Measurements from ENCODE around the gene RGS11. TPM values are rescaled to one million over a fixed set of nuclear protein-coding genes. Genes with fewer than 3 reads are reported as not detected.

The RGS11 gene
- total RNA-seq, result not detected

- no peaks in the 10 kb centered on the region for H3K27me3 Mint-ChIP-seq
- no peak for DNase-seq (ENCODE audit: low spot score)
- ATAC-seq, result no peak
- no peaks in the 10 kb centered on the region for H3K36me3 Mint-ChIP-seq
- peaks cover 6 to 7% of the 10 kb centered on the region in 2 donors for H3K4me1 Mint-ChIP-seq (ENCODE audit: low read depth in 2 of 2)
- H3K27ac Mint-ChIP-seq, result no peak within 1 kb of the TSS
- no peaks in the 10 kb centered on the region for H3K9me3 Mint-ChIP-seq
- H3K4me3 Mint-ChIP-seq, result peak within 1 kb of the TSS; percentile 42
Measured at GRCh38 chr16:275786-276232, at the start of gene RGS11. RGS11 (minus strand) TSS chr16:275944; CDS start chr16:275911, 33 bp downstream.

GRCh38 chr16:324451-325334 lies 48.9 kb upstream of the RGS11 start:
- H3K27ac Mint-ChIP-seq, result peak overlapping the region; percentile 29 to 59
- no peaks in the 10 kb centered on the region for H3K9me3 Mint-ChIP-seq
- no peaks in the 10 kb centered on the region for H3K36me3 Mint-ChIP-seq
- ATAC-seq, result peak; percentile 51 to 58
- no peaks in the 10 kb centered on the region for H3K27me3 Mint-ChIP-seq
- peak overlapping the region; percentile 79 for H3K4me3 Mint-ChIP-seq
- peak; percentile 75 for DNase-seq (ENCODE audit: low spot score)
- peaks cover 39 to 50% of the 10 kb centered on the region in 2 donors for H3K4me1 Mint-ChIP-seq (ENCODE audit: low read depth in 2 of 2)

GRCh38 chr16:324201-324450 lies 48.4 kb upstream of the RGS11 start:
- H3K36me3 Mint-ChIP-seq, result no peaks in the 10 kb centered on the region
- ATAC-seq (no peak), DNase-seq (ENCODE audit: low spot score) (no peak)
- H3K4me1 Mint-ChIP-seq (ENCODE audit: low read depth in 2 of 2), result peaks cover 45 to 55% of the 10 kb centered on the region in 2 donors
- peak overlapping the region; percentile 79 for H3K4me3 Mint-ChIP-seq
- peak overlapping the region; percentile 29 to 59 for H3K27ac Mint-ChIP-seq
- H3K27me3 Mint-ChIP-seq, result no peaks in the 10 kb centered on the region
- H3K9me3 Mint-ChIP-seq, result no peaks in the 10 kb centered on the region

- Mint-ChIP-seq H3K4me3 (no peak overlapping the region), H3K27ac (peak overlapping the region; percentile 9 to 42), H3K27me3 (no peaks in the 10 kb centered on the region), H3K4me1 (ENCODE audit: low read depth in 2 of 2) (peaks cover 52 to 67% of the 10 kb centered on the region in 2 donors), H3K9me3 (no peaks in the 10 kb centered on the region), H3K36me3 (no peaks in the 10 kb centered on the region)
- DNase-seq (ENCODE audit: low spot score) (no peak), ATAC-seq (no peak)
Measured at GRCh38 chr16:322476-323143, 46.9 kb upstream of the RGS11 start.

GRCh38 chr16:321532-321931 lies 45.8 kb upstream of the RGS11 start:
- Mint-ChIP-seq H3K27me3 (no peaks in the 10 kb centered on the region), H3K4me3 (no peak overlapping the region), H3K36me3 (no peaks in the 10 kb centered on the region), H3K4me1 (ENCODE audit: low read depth in 2 of 2) (peaks cover 50 to 67% of the 10 kb centered on the region in 2 donors), H3K9me3 (no peaks in the 10 kb centered on the region), H3K27ac (no peak overlapping the region)
- no peak for ATAC-seq
- no peak for DNase-seq (ENCODE audit: low spot score)

GRCh38 chr16:320206-320605 lies 44.5 kb upstream of the RGS11 start:
- Mint-ChIP-seq H3K4me3 (peak overlapping the region; percentile 24), H3K27me3 (no peaks in the 10 kb centered on the region), H3K9me3 (no peaks in the 10 kb centered on the region), H3K27ac (peak overlapping the region; percentile 3 to 25), H3K4me1 (ENCODE audit: low read depth in 2 of 2) (peaks cover 50 to 65% of the 10 kb centered on the region in 2 donors), H3K36me3 (no peaks in the 10 kb centered on the region)
- no peak for ATAC-seq
- no peak for DNase-seq (ENCODE audit: low spot score)

GRCh38 chr16:318628-319027 lies 42.9 kb upstream of the RGS11 start:
- H3K27ac Mint-ChIP-seq, result peak overlapping the region in 1 of 2 donors; percentile 57
- no peaks in the 10 kb centered on the region for H3K27me3 Mint-ChIP-seq
- ATAC-seq (no peak), DNase-seq (ENCODE audit: low spot score) (no peak)
- H3K4me1 Mint-ChIP-seq (ENCODE audit: low read depth in 2 of 2), result peaks cover 44 to 63% of the 10 kb centered on the region in 2 donors
- no peaks in the 10 kb centered on the region for H3K9me3 Mint-ChIP-seq
- H3K4me3 Mint-ChIP-seq, result no peak overlapping the region
- H3K36me3 Mint-ChIP-seq, result no peaks in the 10 kb centered on the region

- ATAC-seq (no peak), DNase-seq (ENCODE audit: low spot score) (no peak)
- peak overlapping the region in 1 of 2 donors; percentile 27 for H3K27ac Mint-ChIP-seq
- no peak overlapping the region for H3K4me3 Mint-ChIP-seq
- H3K4me1 Mint-ChIP-seq (ENCODE audit: low read depth in 2 of 2), result peaks cover 40 to 57% of the 10 kb centered on the region in 2 donors
- no peaks in the 10 kb centered on the region for H3K36me3 Mint-ChIP-seq
- no peaks in the 10 kb centered on the region for H3K9me3 Mint-ChIP-seq
- no peaks in the 10 kb centered on the region for H3K27me3 Mint-ChIP-seq
Measured at GRCh38 chr16:317583-317982, 41.8 kb upstream of the RGS11 start.

- Mint-ChIP-seq H3K4me3 (no peak overlapping the region), H3K9me3 (no peaks in the 10 kb centered on the region), H3K27ac (no peak overlapping the region), H3K27me3 (no peaks in the 10 kb centered on the region), H3K36me3 (no peaks in the 10 kb centered on the region), H3K4me1 (ENCODE audit: low read depth in 2 of 2) (peaks cover 40 to 55% of the 10 kb centered on the region in 2 donors)
- no peak for ATAC-seq
- no peak for DNase-seq (ENCODE audit: low spot score)
Measured at GRCh38 chr16:316741-317464, 41.2 kb upstream of the RGS11 start.

GRCh38 chr16:314795-315299 lies 39.1 kb upstream of the RGS11 start:
- H3K27ac Mint-ChIP-seq, result no peak overlapping the region
- no peak for ATAC-seq
- peaks cover 35 to 43% of the 10 kb centered on the region in 2 donors for H3K4me1 Mint-ChIP-seq (ENCODE audit: low read depth in 2 of 2)
- H3K4me3 Mint-ChIP-seq, result no peak overlapping the region
- no peak for DNase-seq (ENCODE audit: low spot score)
- H3K27me3 Mint-ChIP-seq, result no peaks in the 10 kb centered on the region
- H3K9me3 Mint-ChIP-seq, result no peaks in the 10 kb centered on the region
- no peaks in the 10 kb centered on the region for H3K36me3 Mint-ChIP-seq

- Mint-ChIP-seq H3K4me3 (no peak overlapping the region), H3K4me1 (ENCODE audit: low read depth in 2 of 2) (peaks cover 31 to 39% of the 10 kb centered on the region in 2 donors), H3K27me3 (no peaks in the 10 kb centered on the region), H3K27ac (no peak overlapping the region), H3K9me3 (no peaks in the 10 kb centered on the region), H3K36me3 (no peaks in the 10 kb centered on the region)
- no peak for DNase-seq (ENCODE audit: low spot score)
- no peak for ATAC-seq
Measured at GRCh38 chr16:314351-314750, 38.6 kb upstream of the RGS11 start.

- DNase-seq (ENCODE audit: low spot score) (no peak), ATAC-seq (no peak)
- H3K9me3 Mint-ChIP-seq, result no peaks in the 10 kb centered on the region
- H3K27ac Mint-ChIP-seq, result no peak overlapping the region
- no peaks in the 10 kb centered on the region for H3K36me3 Mint-ChIP-seq
- no peak overlapping the region for H3K4me3 Mint-ChIP-seq
- H3K4me1 Mint-ChIP-seq (ENCODE audit: low read depth in 2 of 2), result peaks cover 29 to 47% of the 10 kb centered on the region in 2 donors
- no peaks in the 10 kb centered on the region for H3K27me3 Mint-ChIP-seq
Measured at GRCh38 chr16:311725-312124, 36.0 kb upstream of the RGS11 start.

- Mint-ChIP-seq H3K27ac (peak overlapping the region; percentile 28 to 54), H3K4me3 (no peak overlapping the region), H3K9me3 (no peaks in the 10 kb centered on the region), H3K27me3 (no peaks in the 10 kb centered on the region), H3K36me3 (no peaks in the 10 kb centered on the region), H3K4me1 (ENCODE audit: low read depth in 2 of 2) (peaks cover 24 to 43% of the 10 kb centered on the region in 2 donors)
- no peak for DNase-seq (ENCODE audit: low spot score)
- no peak for ATAC-seq
Measured at GRCh38 chr16:309476-309875, 33.7 kb upstream of the RGS11 start.

All from natural killer cell treated with Interleukin-12 subunit alpha and Interleukin-12 subunit beta and Interleukin-15 and Interleukin-18, amount 100 ng/mL, for 72 hours (primary cell).